Coronary artery (tissue), 2 donors: Measurements from ENCODE around the gene ZNF600.
"Not testable (repeated sequence)": the region's sequence is repeated elsewhere in the genome, so short reads cannot be mapped to it uniquely, and the experiment has no call there.

Source experiments
- DNase-seq: peaks from one replicate; pipeline ENCODE4 v3.0.0-alpha.2; 2017; ENCODE audit warnings: low spot score
- H3K27ac ChIP-seq, 2 donors: fragments of 200-600 bp; sonication (generic); one replicate each; pipeline ENCODE4 v1.5.1; 2016 to 2019
- H3K4me3 ChIP-seq: fragments of 200-600 bp; sonication (generic); 2 replicates; pipeline ENCODE4 v1.5.1; 2016; ENCODE audit warnings: mild to moderate bottlenecking, moderate library complexity
- CTCF ChIP-seq: fragments of 200-600 bp; sonication (generic); IDR thresholded peaks from one replicate; pipeline ENCODE4 v1.5.1; 2019; ENCODE audit warnings: antibody characterized with exemption

ZNF600 gene

DNA sequence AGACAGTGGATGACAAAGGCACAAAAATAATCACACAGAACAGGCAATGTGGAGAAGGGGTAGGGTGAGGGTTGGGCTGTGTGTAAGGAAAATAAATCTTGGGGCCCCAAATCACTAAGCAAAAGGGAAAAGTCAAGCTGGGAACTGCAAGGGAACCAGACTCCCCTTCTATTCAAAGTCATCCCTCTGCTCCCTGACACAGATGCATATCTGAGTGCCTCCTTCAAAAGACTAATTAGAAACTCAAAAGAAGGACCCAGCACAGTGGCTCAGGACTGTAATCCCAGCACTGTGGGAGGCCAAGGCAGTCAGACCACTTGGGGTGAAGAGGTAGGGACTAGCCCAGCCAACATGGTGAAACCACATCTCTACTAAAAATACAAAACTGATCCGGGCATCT, 70.1 kb downstream of the ZNF600 start:
- no peak for DNase-seq
- TF ChIP-seq CTCF = no peak
- no peak overlapping the region for H3K4me3 ChIP-seq
- no peak overlapping the region for H3K27ac ChIP-seq

- not testable (repeated sequence) for H3K27ac ChIP-seq, DNase-seq
Measured at GRCh38 chr19:52715902-52716301, 70.7 kb downstream of the ZNF600 start.

DNA sequence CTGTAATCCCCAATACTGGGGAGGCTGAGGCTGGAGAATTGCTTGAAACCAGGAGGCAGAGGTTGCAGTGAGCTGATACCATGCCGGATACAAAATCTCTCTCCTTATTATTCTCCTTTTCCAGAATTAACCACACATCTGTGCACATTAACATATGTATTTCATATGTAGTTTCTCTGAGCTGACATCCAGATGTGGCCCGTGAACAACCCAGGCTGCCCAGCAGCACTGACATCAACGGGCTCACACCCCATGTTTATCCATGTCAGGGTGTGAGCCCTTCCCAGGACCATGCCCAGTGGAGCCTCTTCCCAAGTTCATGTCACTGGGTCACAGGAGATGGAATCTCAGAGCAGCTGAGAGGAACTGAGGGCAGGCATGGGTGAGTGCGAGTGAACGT, 71.3 kb downstream of the ZNF600 start:
- H3K4me3 ChIP-seq, H3K27ac ChIP-seq, DNase-seq: not testable (repeated sequence)

More at GRCh38 chr19:52715902-52716301, 70.7 kb downstream of the ZNF600 start:
- H3K4me3 ChIP-seq = not testable (repeated sequence)
